Activated CD4-positive, alpha-beta T cell treated with anti-CD3 and anti-CD28 coated beads for 36 hours (primary cell): ENCODE measurements around the gene BCL10. TPM values are rescaled to one million over a fixed set of nuclear protein-coding genes. Genes with fewer than 3 reads are reported as not detected.
"Not testable (repeated sequence)": the region's sequence is repeated elsewhere in the genome, so short reads cannot be mapped to it uniquely, and the experiment has no call there.

Source experiments
- ATAC-seq: fragments of 200-7000 bp; cut with Tn5 transposase; one replicate; pipeline ENCODE4 v1.10.0; 2021; ENCODE audit warnings: mild to moderate bottlenecking, moderate library complexity
- CTCF ChIA-PET: fragments of 350-600 bp; sonication (Branson Sonifier 250); formaldehyde crosslinking; loops from one replicate; lab custom pipeline; 2021; ENCODE audit warnings: antibody characterized with exemption; lab: Charles Lee
- POLR2A ChIA-PET: fragments of 350-600 bp; sonication (Branson Sonifier 250); formaldehyde crosslinking; loops from one replicate; lab custom pipeline; 2021; ENCODE audit warnings: antibody characterized with exemption, inconsistent platforms; lab: Charles Lee
- DNase-seq: peaks from one replicate; pipeline ENCODE4 v3.0.0-alpha.2; 2020
- H3K27ac Mint-ChIP-seq: one replicate; pipeline ENCODE4 v1.8.0; 2021; ENCODE audit warnings: mixed read lengths
- H3K27me3 Mint-ChIP-seq: one replicate; pipeline ENCODE4 v1.8.0; 2021; ENCODE audit warnings: mixed read lengths
- H3K36me3 Mint-ChIP-seq: one replicate; pipeline ENCODE4 v1.8.0; 2021; ENCODE audit warnings: low read depth, mixed read lengths
- H3K4me1 Mint-ChIP-seq: one replicate; pipeline ENCODE4 v1.8.0; 2021; ENCODE audit warnings: mixed read lengths
- H3K4me3 Mint-ChIP-seq: one replicate; pipeline ENCODE4 v1.8.0; 2021; ENCODE audit warnings: mild to moderate bottlenecking, moderate library complexity, mixed read lengths
- H3K9me3 Mint-ChIP-seq: one replicate; pipeline ENCODE4 v1.8.0; 2021; ENCODE audit warnings: low read depth, mixed read lengths
- intact Hi-C, 2 experiments: fragments of 100-400 bp; cut with DNase I in 1 of 2; cut with micrococcal nuclease in 1 of 2; formaldehyde crosslinking; loops; one replicate each; pipeline versions ENCODE4 v1.14.2 to v1.15.1; 2022 to 2024; cut with DNase I, micrococcal nuclease
- total RNA-seq, 2 experiments: library from RNA; stranded (reverse); gene quantifications; one replicate each; pipeline ENCODE4 v1.2.3, GENCODE V29; 2021

BCL10 gene
- total RNA-seq, 2 experiments from 2014 or later: 28.3 to 28.8 TPM

- ATAC-seq (no peak), DNase-seq (no peak)
- Mint-ChIP-seq H3K27me3 (no peaks in the 10 kb centered on the region), H3K27ac (peak overlapping the region; percentile 38), H3K4me1 (peaks cover 31% of the 10 kb centered on the region), H3K9me3 (no peaks in the 10 kb centered on the region), H3K4me3 (no peak overlapping the region), H3K36me3 (peaks cover 48% of the 10 kb centered on the region)
- intact Hi-C loops: no loop called here
- ChIA-PET POLR2A (no interaction called here), CTCF (interaction anchor here (1.9 to 4.1 kb wide), 2 partner anchors 7 to 10 kb away, joined by 5 to 14 read pairs; partner anchors contain the start of gene C1orf52)
These were observed 7.4 kb downstream of the BCL10 start for GRCh38 chr1:85268801-85269585.

- no peak for DNase-seq
- ChIA-PET POLR2A (no interaction called here), CTCF (interaction anchor here (1.2 to 1.9 kb wide), 3 partner anchors 7 to 13 kb away, joined by 3 to 7 read pairs (median 5); partner anchors contain the start of gene C1orf52)
- H3K36me3 Mint-ChIP-seq: peaks cover 37% of the 10 kb centered on the region
- intact Hi-C loops: no loop called here
- peaks cover 18% of the 10 kb centered on the region for H3K4me1 Mint-ChIP-seq
- no peak for ATAC-seq
- no peaks in the 10 kb centered on the region for H3K9me3 Mint-ChIP-seq
- no peak overlapping the region for H3K4me3 Mint-ChIP-seq
- H3K27ac Mint-ChIP-seq: no peak overlapping the region
- no peaks in the 10 kb centered on the region for H3K27me3 Mint-ChIP-seq
These were observed 9.1 kb downstream of the BCL10 start for GRCh38 chr1:85267313-85267712.

GRCh38 chr1:85264150-85264549, 12.3 kb downstream of the BCL10 start:
- Mint-ChIP-seq H3K27ac (peak overlapping the region; percentile 1), H3K27me3 (no peaks in the 10 kb centered on the region), H3K4me1 (peaks cover 15% of the 10 kb centered on the region), H3K9me3 (peaks cover 4% of the 10 kb centered on the region), H3K36me3 (peaks cover 22% of the 10 kb centered on the region), H3K4me3 (no peak overlapping the region)
- ATAC-seq (no peak), DNase-seq (no peak)
- ChIA-PET POLR2A (no interaction called here), CTCF (interaction anchor here (0.9 to 1.0 kb wide), 2 partner anchors 11 to 226 kb away, joined by 3 read pairs; no protein-coding TSS in a partner anchor)
- intact Hi-C loops: no loop called here

GRCh38 chr1:85262985-85263384, 13.4 kb downstream of the BCL10 start:
- POLR2A ChIA-PET: no interaction called here

GRCh38 chr1:85259912-85260274, 16.5 kb downstream of the BCL10 start:
- DNase-seq (no peak), ATAC-seq (no peak)
- peaks cover 4% of the 10 kb centered on the region for H3K9me3 Mint-ChIP-seq
- ChIA-PET POLR2A (interaction anchor here (0.9 to 2.0 kb wide), 5 partner anchors 14 to 315 kb away, joined by 3 to 8 read pairs (median 5); partner anchors contain the start of gene BCL10), CTCF (interaction anchor here (0.5 to 4.5 kb wide), 24 partner anchors 8 to 591 kb away, joined by 3 to 36 read pairs (median 4); partner anchors contain the start of gene BCL10)
- intact Hi-C loops: loop anchor here (1.0 to 5.0 kb wide), 11 partner anchors 16 to 754 kb away; partner anchors contain the start of genes BCL10 (in 2 of the 2), SYDE2 (in 2 of the 2), CTBS (in 1 of the 2) and GNG5 (in 1 of the 2)
- peaks cover 33% of the 10 kb centered on the region for H3K36me3 Mint-ChIP-seq
- H3K4me1 Mint-ChIP-seq: peaks cover 41% of the 10 kb centered on the region
- no peaks in the 10 kb centered on the region for H3K27me3 Mint-ChIP-seq
- H3K27ac Mint-ChIP-seq: peak overlapping the region; percentile 44
- H3K4me3 Mint-ChIP-seq: peak overlapping the region; percentile 95

More at GRCh38 chr1:85262985-85263384, 13.4 kb downstream of the BCL10 start:
- ATAC-seq (no peak), DNase-seq (no peak)
- CTCF ChIA-PET: interaction anchor here (0.9 to 1.5 kb wide), 4 partner anchors 153 to 320 kb away, joined by 3 to 5 read pairs (median 4); no protein-coding TSS in a partner anchor
- Mint-ChIP-seq H3K4me3 (no peak overlapping the region), H3K4me1 (peaks cover 20% of the 10 kb centered on the region), H3K27ac (no peak overlapping the region), H3K9me3 (peaks cover 4% of the 10 kb centered on the region), H3K36me3 (peaks cover 25% of the 10 kb centered on the region), H3K27me3 (no peaks in the 10 kb centered on the region)
- intact Hi-C loops: no loop called here

- POLR2A ChIA-PET: interaction anchor here (0.9 to 2.0 kb wide), 5 partner anchors 15 to 314 kb away, joined by 3 to 8 read pairs (median 5); partner anchors contain the start of gene BCL10
- ATAC-seq (peak; percentile 97), DNase-seq (peak; percentile 99)
- Mint-ChIP-seq H3K27me3 (no peaks in the 10 kb centered on the region), H3K36me3 (peaks cover 32% of the 10 kb centered on the region), H3K4me1 (peaks cover 39% of the 10 kb centered on the region), H3K9me3 (peaks cover 4% of the 10 kb centered on the region), H3K4me3 (peak within 1 kb of the TSS; percentile 95), H3K27ac (peak within 1 kb of the TSS; percentile 94)
- intact Hi-C loops: loop anchor here (1.0 to 5.0 kb wide), 11 partner anchors 17 to 753 kb away; partner anchors contain the start of genes BCL10 (in 2 of the 2), SYDE2 (in 2 of the 2), CTBS (in 1 of the 2) and GNG5 (in 1 of the 2)
- CTCF ChIA-PET: interaction anchor here (0.5 to 4.5 kb wide), 33 partner anchors 8 to 1429 kb away, joined by 3 to 36 read pairs (median 4); partner anchors contain the start of genes BCL10 and CTBS
These were observed 17.1 kb downstream of the BCL10 start, which contains the start of gene C1orf52 for GRCh38 chr1:85259118-85259911. TSS of gene C1orf52 (minus strand) at chr1:85259662. CDS start at chr1:85259633, 29 bp downstream.

- ChIA-PET CTCF (interaction anchor here (0.5 to 4.5 kb wide), 29 partner anchors 9 to 1559 kb away, joined by 3 to 36 read pairs (median 4); partner anchors contain the start of genes BCL10, CTBS and SH3GLB1), POLR2A (interaction anchor here (0.8 to 2.0 kb wide), 4 partner anchors 15 to 314 kb away, joined by 3 to 8 read pairs (median 4); partner anchors contain the start of gene BCL10)
- Mint-ChIP-seq H3K36me3 (peaks cover 32% of the 10 kb centered on the region), H3K27ac (peak overlapping the region; percentile 94), H3K27me3 (no peaks in the 10 kb centered on the region), H3K4me3 (peak overlapping the region; percentile 95), H3K9me3 (peaks cover 4% of the 10 kb centered on the region), H3K4me1 (peaks cover 38% of the 10 kb centered on the region)
- DNase-seq (no peak), ATAC-seq (no peak)
- intact Hi-C loops: loop anchor here (1.0 to 5.0 kb wide), 11 partner anchors 18 to 752 kb away; partner anchors contain the start of genes BCL10 (in 2 of the 2), SYDE2 (in 2 of the 2), CTBS (in 1 of the 2) and GNG5 (in 1 of the 2)
These were observed 17.8 kb downstream of the BCL10 start for GRCh38 chr1:85258536-85259117.

GRCh38 chr1:85249042-85249441, 27.4 kb downstream of the BCL10 start:
- H3K4me1 Mint-ChIP-seq, H3K4me3 Mint-ChIP-seq, H3K27ac Mint-ChIP-seq, DNase-seq, H3K27me3 Mint-ChIP-seq, POLR2A ChIA-PET, intact Hi-C loops, ATAC-seq, H3K9me3 Mint-ChIP-seq: not testable (repeated sequence)
- CTCF ChIA-PET: interaction anchor here (0.7 to 2.0 kb wide), 5 partner anchors 10 to 304 kb away, joined by 3 to 8 read pairs (median 6); partner anchors contain the start of gene C1orf52
- H3K36me3 Mint-ChIP-seq: peaks cover 22% of the 10 kb centered on the region

GRCh38 chr1:85245891-85246290, 30.5 kb downstream of the BCL10 start:
- DNase-seq (no peak), ATAC-seq (no peak)
- Mint-ChIP-seq H3K4me1 (peaks cover 3% of the 10 kb centered on the region), H3K27me3 (no peaks in the 10 kb centered on the region), H3K36me3 (peaks cover 13% of the 10 kb centered on the region), H3K27ac (no peak overlapping the region), H3K9me3 (peaks cover 4% of the 10 kb centered on the region), H3K4me3 (no peak overlapping the region)
- ChIA-PET POLR2A (no interaction called here), CTCF (interaction anchor here (0.9 to 2.6 kb wide), 2 partner anchors 9 to 137 kb away, joined by 3 to 7 read pairs; no protein-coding TSS in a partner anchor)
- intact Hi-C loops: no loop called here

GRCh38 chr1:85245456-85245855, 31.0 kb downstream of the BCL10 start:
- Mint-ChIP-seq H3K4me3 (no peak overlapping the region), H3K27me3 (no peaks in the 10 kb centered on the region), H3K36me3 (peaks cover 8% of the 10 kb centered on the region), H3K27ac (no peak overlapping the region), H3K4me1 (peaks cover 6% of the 10 kb centered on the region), H3K9me3 (peaks cover 4% of the 10 kb centered on the region)
- intact Hi-C loops: no loop called here
- DNase-seq: no peak
- no peak for ATAC-seq
- CTCF ChIA-PET: interaction anchor here (0.8 to 2.9 kb wide), 4 partner anchors 9 to 136 kb away, joined by 3 to 17 read pairs (median 5); no protein-coding TSS in a partner anchor
- POLR2A ChIA-PET: no interaction called here
